C4-2B (cell line): Measurements from ENCODE around the gene ADAM10.

Source experiments
- CTCF ChIP-seq: fragments of 450-650 bp; conservative IDR thresholded peaks from 2 replicates; pipeline ENCODE4 v1.5.1; 2017; ENCODE audit warnings: mild to moderate bottlenecking
- ZFX ChIP-seq: fragments of 450-650 bp; IDR thresholded peaks from 2 replicates; pipeline ENCODE4 v1.6.1; 2017

DNA sequence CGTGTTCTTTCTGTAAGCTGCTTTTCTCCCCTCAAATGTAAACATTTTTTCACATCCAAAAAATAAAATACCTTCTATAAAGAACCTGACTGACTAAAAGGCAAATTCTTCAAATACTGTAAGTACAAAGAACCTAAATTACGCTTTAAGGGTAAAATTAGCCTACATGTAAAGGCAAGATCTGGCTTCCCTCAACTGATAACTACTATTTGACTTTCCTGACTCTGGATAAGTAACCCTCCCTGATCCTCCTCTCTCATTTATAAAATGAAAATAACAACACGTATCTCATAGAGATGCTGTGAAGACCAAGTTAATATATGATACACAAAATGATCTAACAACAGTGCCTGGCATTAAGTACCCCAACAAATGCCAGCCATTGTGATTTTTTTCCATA, 12.2 kb downstream of the ADAM10 start:
- TF ChIP-seq CTCF (no peak), ZFX (no peak)
